ENCODE data around the gene UGT3A1. TPM values are rescaled to one million over a fixed set of nuclear protein-coding genes. Genes with fewer than 3 reads are reported as not detected.

Gene UGT3A1
- total and polyA plus RNA-seq, 2 donors (not counting 3 experiments of a cell fraction or from before 2014, with no cell fraction given) = not detected

GRCh38 chr5:35924122-35924949 lies 66.9 kb downstream of the UGT3A1 start:
- no peaks in the 10 kb centered on the region for H3K79me2 ChIP-seq (ENCODE audit: control insufficient read depth, insufficient read depth, low read length)
- H3K9me3 ChIP-seq (replicated peaks; ENCODE audit: control insufficient read depth, insufficient read depth, low read length) = no peaks in the 10 kb centered on the region
- H3K27me3 ChIP-seq (ENCODE audit: control insufficient read depth in 2 of 2, insufficient read depth in 2 of 2, low read length in 2 of 2) = peaks cover 0 to 3% of the 10 kb centered on the region in 2 experiments
- H3K4me2 ChIP-seq (ENCODE audit: insufficient read depth, low read length) = no peak overlapping the region
- H3K4me3 ChIP-seq (replicated peaks in 1 of 3; ENCODE audit: insufficient read depth in 1 of 3, low read depth in 1 of 3, low read length in 3 of 3) = no peak overlapping the region
- TF ChIP-seq EZH2 (IDR thresholded peaks at IDR 0.05; ENCODE audit: borderline replicate concordance, low read depth, low read length, severe bottlenecking) = no peak
- no peak for TF ChIP-seq MYC (IDR thresholded peaks at IDR 0.05; ENCODE audit: low read depth, low read length)
- no peak for TF ChIP-seq MAX (IDR thresholded peaks at IDR 0.05; ENCODE audit: insufficient read depth, insufficient read length)
- no peak for TF ChIP-seq POLR2A (IDR thresholded peaks at IDR 0.05; ENCODE audit: low read depth, low read length)
- TF ChIP-seq GATA2 (IDR thresholded peaks at IDR 0.05; ENCODE audit: insufficient read depth, insufficient read length, low read depth, low read length) = no peak
- TF ChIP-seq FOS (IDR thresholded peaks at IDR 0.05; ENCODE audit: borderline replicate concordance, insufficient read depth, low read length) = no peak
- TF ChIP-seq CTCF (IDR thresholded peaks at IDR 0.05; ENCODE audit: extremely low read depth in 1 of 2, insufficient read depth in 1 of 2, low read depth in 1 of 2, low read length in 2 of 2) = no peak
- no peak for TF ChIP-seq JUN (IDR thresholded peaks at IDR 0.05; ENCODE audit: borderline replicate concordance, insufficient read depth, insufficient read length, low read depth)
- TF ChIP-seq POLR2AphosphoS5 (IDR thresholded peaks at IDR 0.05; ENCODE audit: insufficient read depth, low read depth, low read length) = no peak
- no peaks in the 10 kb centered on the region for H3K9me1 ChIP-seq (replicated peaks; ENCODE audit: control insufficient read depth, extremely low read depth, insufficient read depth, low read length)
- ChIA-PET CTCF (interaction anchor here (0.6 to 5.6 kb wide), 32 partner anchors 10 to 966 kb away, joined by 3 to 339 read pairs (median 5); partner anchors contain the start of genes IL7R and SPEF2), POLR2A (no interaction called here)
- H3K4me1 ChIP-seq (ENCODE audit: control insufficient read depth, extremely low read depth, insufficient read depth, low read length) = no peaks in the 10 kb centered on the region
- intact Hi-C loops (cut with micrococcal nuclease) (no loop called here), dilution Hi-C loops (cut with MboI; ENCODE audit: extremely low pct_ligation_motif_present, low sequenced_read_pairs) (no loop called here)
- H2AFZ ChIP-seq (ENCODE audit: low read depth, low read length) = no peak overlapping the region
- BruUV-seq (replicated peaks) = no TSS peak
- no peak overlapping the region for H3K27ac ChIP-seq (ENCODE audit: insufficient read depth, low read depth, low read length)
- H3K9ac ChIP-seq (replicated peaks; ENCODE audit: extremely low read depth, insufficient read depth, low read length) = no peak overlapping the region
- no peaks in the 10 kb centered on the region for H3K36me3 ChIP-seq (ENCODE audit: control insufficient read depth in 2 of 2, extremely low read depth in 1 of 2, insufficient read depth in 2 of 2, low read length in 2 of 2)
- DNase-seq (ENCODE audit: low read depth, low spot score) (no peak), FAIRE-seq (no peak)
- no peaks in the 10 kb centered on the region for H4K20me1 ChIP-seq (replicated peaks; ENCODE audit: control insufficient read depth, extremely low read depth, insufficient read depth, low read length)

Measured in endothelial cell of umbilical vein (primary cell).